Right lobe of liver (tissue), 4 donors: ENCODE measurements around the gene XRCC6.

Experiments
- CTCF ChIP-seq, 4 donors: fragments of 200-600 bp in 3 of 4; fragments of 450-650 bp in 1 of 4; IDR thresholded peaks; one replicate each; pipeline versions ENCODE4 v1.5.1 to v1.8.0; 2016 to 2022; ENCODE audit warnings: antibody characterized with exemption in 4 of 4, mild to moderate bottlenecking in 2 of 4
- POLR2A ChIP-seq: fragments of 450-650 bp; IDR thresholded peaks from one replicate; pipeline ENCODE4 v1.6.1; 2017; ENCODE audit warnings: antibody characterized with exemption, mild to moderate bottlenecking
- donor health status: DM: no; HTN: no; CAD: no.
- donor health status: DM: no; HTN: no; CAD: no.
- donor health status: DM: no; HTN: yes; CAD: no.

GRCh38 chr22:41682033-41682807 is 61.1 kb downstream of the XRCC6 start:
- TF ChIP-seq CTCF (IDR thresholded peaks at IDR 0.05) (no peak), POLR2A (peak; percentile 47)
